Psoas muscle (tissue), 8 donors: Measurements from ENCODE around the gene R3HDM4. TPM values are rescaled to one million over a fixed set of nuclear protein-coding genes. Genes with fewer than 3 reads are reported as not detected.

Source experiments
- ATAC-seq, 4 donors: fragments of 200-7000 bp; cut with Tn5 transposase; one replicate each; pipeline ENCODE4 v1.9.1; 2020; ENCODE audit warnings: moderate library complexity in 3 of 4, mild to moderate bottlenecking in 2 of 4
- DNase-seq, 2 donors: peaks; one replicate each; pipeline ENCODE4 v3.0.0-alpha.2; 2020
- H3K27ac ChIP-seq: fragments of 200-600 bp; one replicate; pipeline ENCODE4 v1.8.0; 2022
- H3K27me3 ChIP-seq, 3 donors: fragments of 200-600 bp in 1 of 3; one replicate each; pipeline versions ENCODE4 v1.6.1 to v1.8.0; 2013 to 2022; ENCODE audit warnings: low read length in 2 of 3, mild to moderate bottlenecking in 2 of 3, moderate library complexity in 1 of 3; ENCODE audit not compliant: insufficient read depth in 3 of 3
- H3K36me3 ChIP-seq, 2 donors: fragments of 200-600 bp in 1 of 2; one replicate each; pipeline versions ENCODE4 v1.6.1 to v1.8.0; 2013 to 2022; ENCODE audit warnings: low read depth in 1 of 2, mild to moderate bottlenecking in 1 of 2, moderate library complexity in 1 of 2; ENCODE audit not compliant: insufficient read depth in 1 of 2
- H3K4me1 ChIP-seq: fragments of 200-600 bp; one replicate; pipeline ENCODE4 v1.8.0; 2022
- H3K4me3 ChIP-seq: fragments of 200-600 bp; one replicate; pipeline ENCODE4 v1.8.0; 2022; ENCODE audit warnings: mild to moderate bottlenecking
- H3K9me3 ChIP-seq: fragments of 200-600 bp; one replicate; pipeline ENCODE4 v1.8.0; 2022
- CTCF ChIP-seq: fragments of 200-600 bp; IDR thresholded peaks from one replicate; pipeline ENCODE4 v1.8.0; 2022; ENCODE audit warnings: antibody characterized with exemption
- WGBS, 3 donors: extraction: QIAGEN DNeasy Blood & Tissue Kit; methylation state at CpG; one replicate each; pipeline versions ENCODE4 v1.1.6 to v1.1.7; 2013; 5-methylcytosine and 5-hydroxymethylcytosine counted together
- intact Hi-C, 2 donors: fragments of 100-400 bp; cut with DNase I; formaldehyde crosslinking; loops; one replicate each; pipeline versions ENCODE4 v1.11.0 to v1.14.2; 2022
- polyA plus RNA-seq, 3 donors: library from polyadenylated mRNA; stranded (reverse); fragments of 200-250 nt; gene quantifications; one replicate each; pipeline ENCODE4 v1.2.3, GENCODE V29; 2013
- total RNA-seq, 4 donors: library from RNA; stranded (reverse); fragmentation: NEBNext Ultra II Directional in 2 of 4; extraction: Animal tissue kit (Norgen Biotek cat#: 25700) in 2 of 4; gene quantifications; one replicate each; pipeline versions ENCODE4 v1.2.1 to v1.2.4, GENCODE V29; 2021 to 2023
- donor health status: healthy with polysubstance abuse.
- donor health status: DM: no; HTN: no; CAD: no; lungs with moderate emphysema.
- donor health status: Bipolar disorder and iron deficiency.
- donor health status: healthy.
- donor health status: DM: yes; HTN: yes; CAD: no.
- donor health status: DM: no; HTN: no; CAD: no.
- donor health status: DM: no; HTN: no; CAD: no.
- donor health status: DM: yes; HTN: yes; CAD: no.

The R3HDM4 gene
- total and polyA plus RNA-seq, 7 donors = 17.8 to 92.0 (median 51.0) TPM

GRCh38 chr19:924553-925086, 11.6 kb upstream of the R3HDM4 start:
- intact Hi-C loops = loop anchor here in 1 of 2 donors (5.0 to 10.0 kb wide), 2 partner anchors 157 to 290 kb away; no protein-coding TSS in a partner anchor
- WGBS, 3 donors = 13 to 17% (median 16%) methylated on average over 23 to 31 of the region's 31 CpGs
- TF ChIP-seq CTCF = no peak
- Histone ChIP-seq H3K4me1 (peaks cover 4% of the 10 kb centered on the region), H3K9me3 (no peaks in the 10 kb centered on the region), H3K4me3 (peak overlapping the region; percentile 94), H3K36me3 (no peaks in the 10 kb centered on the region), H3K27ac (no peak overlapping the region), H3K27me3 (peaks cover 0 to 19% (median 2%) of the 10 kb centered on the region in 3 donors)
- ATAC-seq = no peak
- DNase-seq = no peak

DNA sequence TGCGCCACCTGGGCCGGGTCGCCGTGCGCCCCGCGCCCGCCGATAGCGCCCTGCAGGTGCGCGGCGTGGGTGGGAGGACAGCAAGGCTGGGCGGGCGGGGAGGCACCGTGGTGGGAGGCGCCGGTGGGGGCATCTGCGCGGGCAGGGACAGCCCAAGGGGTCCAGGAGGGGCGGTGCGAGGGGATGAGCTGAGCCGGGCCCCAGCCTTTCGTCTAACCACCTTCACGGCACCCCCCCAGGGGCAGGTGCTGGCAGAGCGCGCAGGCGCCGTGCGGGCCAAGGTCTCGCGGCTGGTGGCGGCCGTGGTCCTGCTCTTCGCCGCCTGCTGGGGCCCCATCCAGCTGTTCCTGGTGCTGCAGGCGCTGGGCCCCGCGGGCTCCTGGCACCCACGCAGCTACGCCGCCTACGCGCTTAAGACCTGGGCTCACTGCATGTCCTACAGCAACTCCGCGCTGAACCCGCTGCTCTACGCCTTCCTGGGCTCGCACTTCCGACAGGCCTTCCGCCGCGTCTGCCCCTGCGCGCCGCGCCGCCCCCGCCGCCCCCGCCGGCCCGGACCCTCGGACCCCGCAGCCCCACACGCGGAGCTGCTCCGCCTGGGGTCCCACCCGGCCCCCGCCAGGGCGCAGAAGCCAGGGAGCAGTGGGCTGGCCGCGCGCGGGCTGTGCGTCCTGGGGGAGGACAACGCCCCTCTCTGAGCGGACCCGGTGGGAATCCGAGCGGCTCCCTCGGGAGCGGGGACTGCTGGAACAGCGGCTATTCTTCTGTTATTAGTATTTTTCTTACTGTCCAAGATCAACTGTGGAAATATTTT, 7.2 kb upstream of the R3HDM4 start:
- intact Hi-C loops = loop anchor here (2.0 to 10.0 kb wide), 3 partner anchors 63 to 295 kb away; no protein-coding TSS in a partner anchor
- peaks cover 20% of the 10 kb centered on the region for H3K4me1 ChIP-seq
- H3K4me3 ChIP-seq = peak overlapping the region; percentile 36
- H3K27me3 ChIP-seq = peaks cover 0 to 53% (median 18%) of the 10 kb centered on the region in 3 donors
- H3K27ac ChIP-seq = no peak overlapping the region
- H3K9me3 ChIP-seq = no peaks in the 10 kb centered on the region
- no peak for TF ChIP-seq CTCF
- no peak for DNase-seq
- no peaks in the 10 kb centered on the region for H3K36me3 ChIP-seq
- ATAC-seq = no peak
- WGBS, 3 donors = 0 to 2% (median 1%) methylated on average over 47 to 84 of the region's 84 CpGs

- Histone ChIP-seq H3K27ac (no peak overlapping the region), H3K27me3 (peaks cover 0 to 53% (median 18%) of the 10 kb centered on the region in 3 donors), H3K36me3 (no peaks in the 10 kb centered on the region), H3K4me1 (peaks cover 20% of the 10 kb centered on the region), H3K9me3 (no peaks in the 10 kb centered on the region), H3K4me3 (peak overlapping the region; percentile 36)
- peak in 2 of 4 donors; percentile 15 to 20 for ATAC-seq
- TF ChIP-seq CTCF = no peak
- no peak for DNase-seq
- intact Hi-C loops = loop anchor here (2.0 to 10.0 kb wide), 4 partner anchors 62 to 295 kb away; partner anchors contain the start of gene CFD (in 1 of the 2)
- WGBS, 3 donors = 2 to 3% (median 2%) methylated on average over 53 to 68 of the region's 68 CpGs
These were observed 6.4 kb upstream of the R3HDM4 start for GRCh38 chr19:919199-920050.

DNA sequence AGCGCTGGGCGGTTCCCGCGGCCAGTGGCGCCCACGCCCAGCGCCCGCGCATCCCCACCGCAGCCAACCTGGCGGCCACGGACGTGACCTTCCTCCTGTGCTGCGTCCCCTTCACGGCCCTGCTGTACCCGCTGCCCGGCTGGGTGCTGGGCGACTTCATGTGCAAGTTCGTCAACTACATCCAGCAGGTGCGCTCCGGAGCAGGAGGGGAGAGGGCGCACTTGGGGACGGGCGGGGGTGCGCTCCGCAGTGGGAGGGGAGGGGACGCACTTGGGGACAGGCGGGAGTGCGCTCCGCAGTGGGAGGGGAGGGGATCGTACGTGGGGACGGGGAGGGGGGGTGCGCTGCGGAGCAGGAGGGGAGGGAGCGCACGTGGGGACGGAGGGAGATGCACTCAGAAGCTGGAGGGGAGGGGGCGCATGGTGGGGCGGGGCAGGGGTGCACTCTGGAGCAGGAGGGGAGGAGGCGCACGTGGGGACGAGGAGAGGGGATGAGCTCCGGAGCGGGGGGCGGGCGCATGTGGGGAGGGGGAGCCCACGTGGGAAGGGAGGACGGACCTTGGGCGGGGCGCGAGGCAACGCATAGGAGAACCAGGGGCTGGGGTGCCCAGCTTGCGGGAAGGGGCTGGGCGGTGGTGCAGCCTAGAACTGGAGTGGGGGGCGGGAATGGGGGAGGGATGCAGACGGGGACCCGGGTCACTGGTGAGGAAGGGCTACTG, 5.6 kb upstream of the R3HDM4 start:
- ATAC-seq (no peak), DNase-seq (no peak)
- Histone ChIP-seq H3K27me3 (peaks cover 0 to 53% (median 18%) of the 10 kb centered on the region in 3 donors), H3K36me3 (no peaks in the 10 kb centered on the region), H3K27ac (no peak overlapping the region), H3K4me1 (peaks cover 20% of the 10 kb centered on the region), H3K4me3 (no peak overlapping the region), H3K9me3 (no peaks in the 10 kb centered on the region)
- WGBS, 3 donors = 0 to 4% (median 2%) methylated on average over 30 to 58 of the region's 58 CpGs
- intact Hi-C loops = loop anchor here in 1 of 2 donors (5.0 kb wide), 1 partner anchor 61 kb away; the partner anchor contains the start of gene CFD
- no peak for TF ChIP-seq CTCF
